HG03575 (cell line): ENCODE measurements around the gene CTSW.
"Not testable (repeated sequence)": the region's sequence is repeated elsewhere in the genome, so short reads cannot be mapped to it uniquely, and the experiment has no call there.

Experiments used
- ATAC-seq: cut with Tn5 transposase; IDR thresholded peaks from one replicate; pipeline ENCODE4 v1.9.1; 2021; ENCODE audit not compliant: unreplicated experiment, insufficient number of reproducible peaks, low FRiP score; ENCODE audit errors: extremely low read depth

The CTSW gene

GRCh38 chr11:65879617-65880016 is at the start of gene CTSW:
Gene CTSW (plus strand): TSS chr11:65879837. CDS start chr11:65879855, 18 bp downstream.
- no peak for ATAC-seq

- not testable (repeated sequence) for ATAC-seq
Observed at GRCh38 chr11:65832231-65832630, 47.4 kb upstream of the CTSW start.

DNA sequence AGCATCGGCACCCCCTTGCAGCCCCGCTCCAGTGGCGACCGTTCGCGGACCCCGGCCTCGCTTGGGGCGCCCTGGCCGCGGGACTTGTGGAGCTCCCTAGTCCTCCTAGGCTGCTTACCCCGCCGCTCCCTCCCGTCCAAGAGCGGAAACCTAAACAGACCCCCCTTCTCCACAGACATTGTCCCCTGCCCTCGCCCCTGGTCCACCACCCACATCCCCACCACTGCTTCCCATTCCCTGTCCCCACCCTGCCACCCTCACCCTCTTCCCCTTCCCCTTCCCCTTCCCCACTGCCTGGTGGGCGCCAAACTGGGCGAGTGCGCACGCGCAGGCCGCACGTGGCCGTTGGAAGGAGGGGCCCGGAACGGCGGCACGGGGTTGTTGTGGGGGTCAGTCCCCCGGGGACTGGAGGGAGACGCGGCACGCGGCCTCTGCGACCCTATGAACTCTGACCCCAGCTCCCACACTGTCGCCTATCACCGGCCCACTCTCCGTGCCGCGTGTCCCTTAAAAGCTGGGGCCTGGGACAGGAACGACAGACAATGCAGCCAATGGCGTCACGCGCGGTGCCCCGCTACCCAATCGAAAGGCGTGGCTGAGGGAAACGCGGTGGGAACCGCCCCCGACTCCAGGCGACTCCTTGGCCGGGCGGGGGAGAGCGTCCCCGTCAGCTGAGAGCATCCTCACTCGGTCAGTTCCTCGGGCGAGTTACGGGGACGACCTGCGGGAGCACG is 46.2 kb upstream of the CTSW start, which contains the start of gene SNX32:
Gene SNX32, plus strand, starts transcription at position 667 of the 734 bp plus-strand sequence. CDS start 103 bp downstream, outside the sequence.
- no peak for ATAC-seq

GRCh38 chr11:65834202-65834601 is 45.4 kb upstream of the CTSW start:
- no peak for ATAC-seq

GRCh38 chr11:65842144-65842543 is 37.5 kb upstream of the CTSW start:
- no peak for ATAC-seq

GRCh38 chr11:65843811-65844210 is 35.8 kb upstream of the CTSW start:
- ATAC-seq, result no peak

DNA sequence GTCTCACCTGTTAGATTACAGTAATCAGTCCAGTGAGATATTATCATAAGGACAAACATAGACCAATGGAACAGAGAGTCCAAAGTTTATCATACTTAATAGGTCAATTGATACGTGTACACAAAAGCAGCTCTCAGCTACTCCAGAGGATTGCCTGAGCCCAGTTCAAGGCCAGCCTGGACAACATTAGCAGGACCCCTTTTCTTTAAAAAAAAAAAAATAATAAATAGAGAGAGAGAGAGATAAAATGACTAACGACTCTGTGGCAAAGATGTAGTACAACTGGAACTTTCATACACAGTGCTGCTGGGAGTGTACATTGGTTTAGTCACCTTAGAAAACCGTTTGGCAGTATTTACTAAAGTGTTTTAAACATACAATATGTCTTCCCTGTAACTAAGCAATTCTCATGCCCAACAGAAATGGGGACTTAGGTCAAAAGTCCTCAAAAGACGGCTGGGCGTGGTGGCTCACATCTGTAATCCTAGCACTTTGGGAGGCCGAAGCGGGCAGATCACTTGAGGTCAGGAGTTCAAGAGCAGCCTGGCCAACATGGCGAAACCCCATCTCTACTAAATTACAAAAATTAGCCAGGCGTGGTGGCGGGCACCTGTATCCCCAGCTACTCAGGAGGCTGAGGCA is 35.3 kb upstream of the CTSW start:
- no peak for ATAC-seq

- no peak for ATAC-seq
Observed at GRCh38 chr11:65847746-65848145, 31.9 kb upstream of the CTSW start.

DNA sequence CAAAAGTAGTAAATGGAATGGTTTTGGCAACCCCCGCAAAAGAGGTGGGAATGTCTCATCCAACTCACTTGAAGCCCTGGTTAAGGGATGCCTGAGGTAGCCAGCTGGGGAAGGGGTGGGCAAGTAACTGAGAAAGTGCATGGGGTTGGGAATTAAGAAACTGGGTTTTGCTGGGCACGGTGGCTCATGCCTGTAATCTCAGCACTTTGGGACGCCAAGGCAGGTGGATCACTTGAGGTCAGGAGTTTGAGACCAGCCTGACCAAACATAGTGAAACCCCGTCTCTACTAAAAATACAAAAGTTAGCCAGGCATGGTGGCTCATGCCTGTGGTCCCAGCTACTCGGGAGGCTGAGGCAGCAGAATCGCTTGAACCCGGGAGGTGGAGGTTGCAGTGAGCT is 30.9 kb upstream of the CTSW start:
- not testable (repeated sequence) for ATAC-seq

- ATAC-seq, result no peak
Observed at GRCh38 chr11:65849366-65849765, 30.3 kb upstream of the CTSW start.

DNA sequence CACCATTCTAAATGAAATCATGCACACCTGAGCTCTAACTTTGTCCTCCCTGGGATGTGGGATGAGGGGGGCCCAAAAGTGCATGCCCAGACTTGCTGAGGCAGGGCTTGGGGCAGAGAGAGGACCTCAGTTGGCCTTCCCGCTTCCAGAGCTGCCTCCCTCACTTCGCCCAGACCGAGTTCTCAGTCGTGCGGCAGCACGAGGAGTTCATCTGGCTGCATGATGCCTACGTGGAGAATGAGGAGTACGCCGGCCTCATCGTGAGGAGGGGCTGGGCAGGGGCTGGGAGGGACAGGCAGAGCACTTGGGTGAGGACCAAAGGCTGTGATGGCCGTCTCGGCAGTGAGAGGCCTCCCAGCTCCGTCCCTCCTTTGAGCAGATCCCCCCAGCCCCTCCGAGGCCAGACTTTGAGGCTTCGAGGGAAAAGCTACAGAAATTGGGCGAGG is 29.8 kb upstream of the CTSW start:
- ATAC-seq, result no peak

DNA sequence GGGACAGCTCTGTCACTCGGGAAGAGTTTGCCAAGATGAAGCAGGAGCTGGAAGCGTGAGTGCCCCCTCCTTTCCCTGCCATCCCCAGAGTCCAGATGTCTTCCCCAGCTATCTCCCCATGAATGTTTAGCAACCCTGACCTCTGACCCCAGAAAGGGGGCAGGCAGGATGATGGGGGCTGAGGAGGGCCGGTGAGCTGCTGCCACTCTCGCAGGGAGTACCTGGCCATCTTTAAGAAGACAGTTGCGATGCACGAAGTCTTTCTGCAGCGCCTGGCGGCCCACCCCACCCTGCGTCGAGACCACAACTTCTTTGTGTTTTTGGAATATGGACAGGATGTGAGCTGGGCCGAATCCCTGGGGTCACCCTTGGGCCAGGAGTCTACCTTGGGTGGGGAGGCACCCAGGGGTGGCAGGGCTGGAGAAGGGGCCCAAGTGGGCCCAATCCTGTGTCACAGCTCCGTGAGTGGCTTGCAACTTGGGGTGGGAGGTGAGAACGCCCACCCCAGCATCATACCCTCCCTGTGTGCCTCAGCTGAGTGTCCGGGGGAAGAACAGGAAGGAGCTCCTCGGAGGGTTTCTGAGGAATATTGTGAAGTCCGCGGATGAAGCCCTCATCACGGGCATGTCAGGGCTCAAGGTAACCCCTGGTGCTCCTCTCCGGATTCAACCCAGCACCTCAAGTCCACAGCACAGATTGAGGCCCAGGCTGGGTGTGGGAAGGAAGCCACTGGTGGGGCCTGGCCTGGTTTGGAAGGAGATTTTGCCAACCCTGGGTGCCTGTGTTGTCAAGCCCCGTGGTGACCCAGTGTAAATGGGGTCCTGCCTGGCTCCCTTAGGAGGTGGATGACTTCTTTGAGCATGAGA is 29.2 kb upstream of the CTSW start:
- ATAC-seq, result no peak

GRCh38 chr11:65851083-65851579 is 28.5 kb upstream of the CTSW start:
- ATAC-seq, result no peak

- ATAC-seq, result no peak
Observed at GRCh38 chr11:65851811-65852507, 27.7 kb upstream of the CTSW start.

DNA sequence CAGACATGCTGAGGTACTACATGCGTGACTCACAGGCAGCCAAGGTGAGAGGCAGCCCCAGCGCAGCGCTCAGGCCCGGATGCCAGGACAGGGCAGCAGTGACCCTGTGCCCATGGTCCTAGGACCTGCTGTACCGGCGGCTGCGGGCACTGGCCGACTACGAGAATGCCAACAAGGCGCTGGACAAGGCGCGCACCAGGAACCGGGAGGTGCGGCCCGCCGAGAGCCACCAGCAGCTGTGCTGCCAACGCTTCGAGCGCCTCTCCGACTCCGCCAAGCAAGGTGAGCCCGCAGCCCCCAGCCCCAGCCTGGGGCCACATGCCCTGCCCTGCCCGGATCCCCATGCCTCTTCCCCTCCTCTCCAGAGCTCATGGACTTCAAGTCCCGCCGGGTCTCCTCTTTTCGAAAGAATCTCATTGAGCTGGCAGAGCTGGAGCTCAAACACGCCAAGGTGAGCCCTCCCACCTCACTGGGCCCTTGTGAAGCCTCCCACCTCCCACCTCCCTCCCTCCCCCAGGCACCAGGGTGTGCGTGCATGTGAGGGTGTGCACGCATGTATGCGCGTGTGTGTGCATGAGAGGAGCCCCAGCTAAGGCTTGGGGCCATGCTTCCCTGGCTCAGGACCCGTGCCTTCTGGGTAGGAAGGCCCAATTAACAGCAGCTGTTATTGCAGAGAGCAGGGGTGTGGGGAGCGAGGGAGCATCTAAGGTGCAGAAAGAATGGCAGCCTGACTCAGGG is 27.0 kb upstream of the CTSW start:
- no peak for ATAC-seq

GRCh38 chr11:65853246-65853979 is 26.2 kb upstream of the CTSW start:
- ATAC-seq, result no peak

DNA sequence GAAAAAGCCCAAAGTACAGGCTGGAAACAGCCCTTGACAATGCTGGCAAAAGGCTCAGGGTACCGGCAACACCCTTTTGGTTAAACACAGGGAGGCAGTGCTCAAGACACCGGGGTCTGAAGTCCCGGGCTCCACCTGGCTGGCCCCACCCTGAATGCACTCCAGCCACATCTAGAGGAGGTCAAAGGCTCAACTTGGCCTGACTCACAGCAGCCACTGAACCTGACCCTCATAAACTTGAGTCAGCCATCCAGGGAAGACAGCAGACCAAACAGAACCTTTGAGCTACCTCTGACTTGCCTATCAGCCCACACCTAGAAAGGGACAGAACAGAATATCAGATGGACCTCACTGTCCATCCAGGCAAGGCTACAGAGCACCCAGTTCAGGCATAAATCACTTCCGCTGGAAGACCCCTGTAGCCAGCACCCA is 25.5 kb upstream of the CTSW start:
- no peak for ATAC-seq
